Karpas-422 (cell line): Measurements from ENCODE around the gene SH2D1A. TPM values are rescaled to one million over a fixed set of nuclear protein-coding genes. Genes with fewer than 3 reads are reported as not detected.
A peak's percentile ranks its signal among the peaks of the same experiment; 100 is the strongest.
"Not testable (repeated sequence)": the region's sequence is repeated elsewhere in the genome, so short reads cannot be mapped to it uniquely, and the experiment has no call there.

Experiments used
- DNase-seq: peaks from one replicate; pipeline ENCODE4 v3.0.0-alpha.2; 2015
- H2AFZ ChIP-seq: fragments of 200-600 bp; sonication (generic); 2 replicates; pipeline ENCODE4 v1.6.1; 2014; ENCODE audit warnings: antibody characterized with exemption, low read length, mixed read lengths
- H3K27ac ChIP-seq: fragments of 200-600 bp; sonication (generic); 2 replicates; pipeline ENCODE4 v1.5.1; 2014; ENCODE audit warnings: mild to moderate bottlenecking, low read length, moderate library complexity
- H3K27me3 ChIP-seq: fragments of 200-600 bp; sonication (generic); 2 replicates; pipeline ENCODE4 v1.6.1; 2014; ENCODE audit warnings: low read length, mixed read lengths
- H3K36me3 ChIP-seq: fragments of 200-600 bp; sonication (generic); 2 replicates; pipeline ENCODE4 v1.6.1; 2014; ENCODE audit warnings: low read length, mixed read lengths; ENCODE audit not compliant: insufficient read depth
- H3K4me1 ChIP-seq: fragments of 200-600 bp; sonication (generic); 2 replicates; pipeline ENCODE4 v1.6.1; 2014; ENCODE audit warnings: mild to moderate bottlenecking, low read length, mixed read lengths
- H3K4me2 ChIP-seq: fragments of 200-600 bp; sonication (generic); 2 replicates; pipeline ENCODE4 v1.6.1; 2014; ENCODE audit warnings: low read length, low read depth, mild to moderate bottlenecking; ENCODE audit not compliant: poor library complexity, severe bottlenecking
- H3K4me3 ChIP-seq: fragments of 200-600 bp; sonication (generic); 2 replicates; pipeline ENCODE4 v1.5.1; 2014; ENCODE audit warnings: mild to moderate bottlenecking, antibody characterized with exemption, low read length, mixed read lengths
- H3K79me2 ChIP-seq: fragments of 200-600 bp; sonication (generic); 2 replicates; pipeline ENCODE4 v1.6.1; 2014; ENCODE audit warnings: mild to moderate bottlenecking, low read length, mixed read lengths
- H3K9ac ChIP-seq: fragments of 200-600 bp; sonication (generic); 2 replicates; pipeline ENCODE4 v1.6.0; 2014; ENCODE audit warnings: low read length
- H3K9me2 ChIP-seq: fragments of 200-600 bp; sonication (generic), shearing (Covaris generic); replicated peaks from 2 replicates; pipeline ENCODE4 v1.6.0; 2014; ENCODE audit warnings: mild to moderate bottlenecking, low read length, moderate library complexity; ENCODE audit not compliant: insufficient read depth
- H3K9me3 ChIP-seq: fragments of 300-700, 200-600 bp; sonication (generic); 2 replicates; pipeline ENCODE4 v1.6.1; 2014; ENCODE audit warnings: low read length, mixed read lengths
- H4K20me1 ChIP-seq: fragments of 200-600 bp; sonication (generic); 2 replicates; pipeline ENCODE4 v1.6.1; 2014; ENCODE audit warnings: mild to moderate bottlenecking, antibody characterized with exemption, low read length, low read depth; ENCODE audit not compliant: insufficient read depth
- total RNA-seq: library from RNA; depleted of rRNA; stranded (reverse); fragments of >200 nt; shearing (Covaris generic); gene quantifications from 2 replicates; pipeline ENCODE4 v1.2.3, GENCODE V29; 2014; ENCODE audit warnings: low replicate concordance

Gene SH2D1A
- total RNA-seq, 1 experiment from 2014 or later, result 1.5 TPM

DNA sequence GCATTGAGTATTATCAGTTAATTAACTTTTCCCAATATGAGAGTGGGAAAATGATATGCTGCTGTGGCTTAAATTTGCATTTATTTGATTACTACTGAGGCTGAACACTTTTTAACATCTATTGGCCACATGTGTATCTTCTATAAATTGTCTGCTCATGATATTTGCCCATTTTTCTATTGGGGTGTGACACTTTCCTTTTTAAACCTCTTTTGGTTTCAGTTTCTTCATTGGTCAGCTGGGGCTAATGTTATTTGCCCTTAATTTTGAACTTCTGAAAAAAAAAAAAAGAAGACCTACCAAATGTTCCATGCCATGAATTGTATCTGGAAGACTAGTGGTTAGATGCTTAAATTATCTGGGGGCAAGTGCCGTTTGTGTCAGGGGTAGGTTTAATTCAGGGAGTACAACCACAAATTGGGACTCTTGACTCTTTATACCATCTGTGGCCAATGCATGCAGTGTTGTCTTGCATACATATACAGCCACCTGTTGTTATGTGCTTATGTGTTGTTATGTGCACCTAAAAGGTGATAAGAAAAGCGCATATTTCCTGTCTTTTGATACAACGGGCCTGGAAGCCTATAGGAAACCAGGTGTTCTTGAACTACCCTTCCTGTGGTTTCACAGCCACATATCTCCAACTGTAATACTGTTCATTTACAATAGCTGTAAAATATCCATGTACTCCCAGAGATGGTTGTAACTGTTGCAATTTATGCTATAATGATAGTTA, 49.0 kb downstream of the SH2D1A start:
- H3K27me3 ChIP-seq, result no peaks in the 10 kb centered on the region
- no peaks in the 10 kb centered on the region for H3K9me3 ChIP-seq
- H3K9ac ChIP-seq, result no peak overlapping the region
- no peak overlapping the region for H3K27ac ChIP-seq
- no peak for DNase-seq
- H3K4me1 ChIP-seq, result no peaks in the 10 kb centered on the region
- H2AFZ ChIP-seq, result no peak overlapping the region
- H3K36me3 ChIP-seq, result no peaks in the 10 kb centered on the region
- no peaks in the 10 kb centered on the region for H4K20me1 ChIP-seq
- H3K9me2 ChIP-seq, result no peaks in the 10 kb centered on the region
- H3K4me3 ChIP-seq, result no peak overlapping the region
- H3K4me2 ChIP-seq, result no peak overlapping the region
- H3K79me2 ChIP-seq, result no peaks in the 10 kb centered on the region

DNA sequence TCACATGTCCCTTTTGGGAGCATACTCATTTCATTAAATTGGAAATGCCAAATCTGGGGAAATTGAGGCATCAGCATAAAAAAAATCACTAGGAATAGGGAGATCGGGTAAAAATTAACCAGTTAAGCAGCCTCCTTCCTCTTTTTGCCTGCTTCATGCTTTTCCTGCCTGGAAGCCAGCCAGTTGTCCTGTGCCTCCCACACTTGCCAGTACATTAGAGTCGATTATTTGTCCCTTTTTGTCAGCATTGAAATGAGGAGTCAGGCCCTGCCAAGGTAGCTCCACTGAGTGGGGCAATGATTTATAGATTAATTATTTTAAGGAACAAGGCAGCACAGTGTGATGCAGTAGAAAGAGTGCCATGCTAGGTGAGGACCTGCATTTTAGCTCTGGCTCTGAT, 55.3 kb downstream of the SH2D1A start:
- Histone ChIP-seq H3K27ac (no peak overlapping the region), H3K4me1 (no peaks in the 10 kb centered on the region), H3K79me2 (no peaks in the 10 kb centered on the region), H3K9ac (no peak overlapping the region), H3K36me3 (no peaks in the 10 kb centered on the region), H4K20me1 (no peaks in the 10 kb centered on the region), H3K9me2 (no peaks in the 10 kb centered on the region), H3K27me3 (no peaks in the 10 kb centered on the region), H3K9me3 (no peaks in the 10 kb centered on the region), H2AFZ (no peak overlapping the region), H3K4me3 (no peak overlapping the region), H3K4me2 (no peak overlapping the region)
- no peak for DNase-seq

DNA sequence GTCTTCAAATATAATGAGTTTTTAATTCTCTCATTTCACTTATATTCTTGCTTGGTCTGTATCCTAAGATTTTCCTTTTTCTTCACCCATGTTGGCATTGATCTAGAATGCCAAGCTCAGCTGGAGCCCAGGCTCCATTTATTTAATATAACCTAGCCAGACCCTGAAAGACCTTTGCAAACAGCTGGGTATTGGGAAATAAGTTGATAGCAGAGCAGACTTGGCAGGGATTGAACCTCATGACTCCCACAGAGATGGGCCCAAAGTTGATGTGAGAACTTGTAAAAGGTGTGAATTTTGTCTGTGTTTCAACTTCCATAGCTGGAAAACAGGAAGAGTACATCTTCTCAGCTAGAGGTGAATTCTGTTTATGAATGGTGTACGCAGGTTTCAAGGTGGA, 59.5 kb downstream of the SH2D1A start:
- H3K9ac ChIP-seq, result no peak overlapping the region
- no peaks in the 10 kb centered on the region for H3K9me2 ChIP-seq
- H3K36me3 ChIP-seq, result no peaks in the 10 kb centered on the region
- H3K9me3 ChIP-seq, result no peaks in the 10 kb centered on the region
- H3K27me3 ChIP-seq, result no peaks in the 10 kb centered on the region
- no peaks in the 10 kb centered on the region for H3K4me1 ChIP-seq
- no peak overlapping the region for H3K4me2 ChIP-seq
- DNase-seq, result no peak
- H3K27ac ChIP-seq, result no peak overlapping the region
- H3K79me2 ChIP-seq, result no peaks in the 10 kb centered on the region
- H3K4me3 ChIP-seq, result no peak overlapping the region
- no peak overlapping the region for H2AFZ ChIP-seq
- no peaks in the 10 kb centered on the region for H4K20me1 ChIP-seq

DNA sequence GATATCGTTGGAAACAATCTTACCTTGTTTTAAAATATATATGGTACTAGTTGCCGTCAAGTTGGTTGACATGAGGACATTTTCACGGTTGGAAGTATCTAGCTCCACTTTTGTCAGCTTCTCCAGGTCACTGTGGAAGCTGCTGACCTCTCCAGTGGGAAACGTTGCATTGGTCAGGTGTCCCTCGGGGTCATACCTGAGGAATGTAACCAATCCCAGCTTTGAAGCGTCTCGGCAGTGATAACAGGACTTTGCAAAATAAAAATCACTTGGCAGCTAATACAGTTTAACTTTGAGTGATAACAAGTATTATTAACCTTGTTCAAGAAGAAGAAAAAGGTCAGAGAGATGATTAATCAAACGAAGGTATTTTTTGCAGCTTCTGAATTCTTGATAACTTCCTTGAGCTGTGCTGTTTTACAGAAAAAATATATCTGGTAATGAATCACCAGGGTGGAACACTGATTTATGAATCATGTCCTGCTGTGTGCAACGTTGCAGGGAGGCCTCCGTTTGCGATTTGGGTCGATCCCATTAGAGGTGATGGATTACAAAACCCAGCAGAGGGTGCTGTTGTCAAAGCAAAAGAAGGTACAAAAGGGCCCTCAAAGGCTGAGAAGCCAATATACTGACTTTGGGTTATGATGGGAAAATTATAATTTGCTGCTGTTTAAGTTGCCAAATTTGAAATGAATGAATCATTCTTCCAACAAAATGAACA, 60.1 kb downstream of the SH2D1A start:
- Histone ChIP-seq H3K27ac (no peak overlapping the region), H3K36me3 (no peaks in the 10 kb centered on the region), H3K4me1 (no peaks in the 10 kb centered on the region), H3K4me3 (no peak overlapping the region), H3K9ac (no peak overlapping the region), H3K9me3 (no peaks in the 10 kb centered on the region), H3K27me3 (no peaks in the 10 kb centered on the region), H2AFZ (no peak overlapping the region), H4K20me1 (no peaks in the 10 kb centered on the region), H3K9me2 (no peaks in the 10 kb centered on the region), H3K79me2 (no peaks in the 10 kb centered on the region), H3K4me2 (no peak overlapping the region)
- peak; percentile 90 for DNase-seq

DNA sequence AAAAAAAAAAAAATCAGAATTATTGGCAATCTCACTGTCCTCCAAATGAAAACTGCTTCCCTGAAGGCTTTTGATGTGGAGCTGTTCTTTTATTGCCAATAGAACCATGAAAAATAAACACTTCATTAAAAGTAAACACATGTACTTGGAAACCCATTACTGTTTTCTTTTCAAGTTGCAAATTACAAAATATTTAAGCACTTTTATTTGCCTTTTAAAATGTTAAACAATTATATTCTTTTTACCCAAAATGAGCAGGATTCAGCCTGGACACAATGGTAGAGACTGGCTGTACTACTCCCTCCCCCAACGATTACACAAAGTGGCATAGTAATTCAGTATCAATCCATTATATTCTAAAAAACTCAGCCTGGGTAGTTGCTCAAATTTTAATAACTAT, 60.9 kb downstream of the SH2D1A start:
- DNase-seq, result no peak
- H3K79me2 ChIP-seq, result no peaks in the 10 kb centered on the region
- H3K9me3 ChIP-seq, result no peaks in the 10 kb centered on the region
- H3K36me3 ChIP-seq, result no peaks in the 10 kb centered on the region
- no peak overlapping the region for H2AFZ ChIP-seq
- no peak overlapping the region for H3K4me2 ChIP-seq
- no peaks in the 10 kb centered on the region for H3K4me1 ChIP-seq
- H3K27me3 ChIP-seq, result no peaks in the 10 kb centered on the region
- no peaks in the 10 kb centered on the region for H4K20me1 ChIP-seq
- no peak overlapping the region for H3K27ac ChIP-seq
- no peaks in the 10 kb centered on the region for H3K9me2 ChIP-seq
- H3K9ac ChIP-seq, result no peak overlapping the region
- H3K4me3 ChIP-seq, result no peak overlapping the region

DNA sequence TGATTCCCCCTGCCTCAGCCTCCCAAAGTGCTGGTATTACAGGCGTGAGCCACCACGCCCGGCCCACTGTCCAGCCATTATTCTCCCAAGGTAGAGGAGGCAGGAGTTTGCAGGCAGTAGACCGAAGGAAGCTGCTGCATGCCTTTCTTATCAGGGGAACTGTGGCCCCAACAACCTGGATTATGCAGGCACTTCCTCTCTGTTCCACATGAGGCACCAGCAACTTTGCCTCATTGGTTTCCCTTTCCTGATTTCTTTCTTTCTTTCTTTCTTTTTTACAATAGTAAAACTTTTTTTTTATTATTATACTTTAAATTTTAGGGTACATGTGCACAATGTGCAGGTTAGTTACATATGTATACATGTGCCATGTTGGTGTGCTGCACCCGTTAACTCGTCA, 62.0 kb downstream of the SH2D1A start:
- not testable (repeated sequence) for H3K79me2 ChIP-seq, H3K4me1 ChIP-seq, H4K20me1 ChIP-seq, H3K9me2 ChIP-seq, H3K27me3 ChIP-seq, H3K9ac ChIP-seq, DNase-seq, H3K4me2 ChIP-seq, H2AFZ ChIP-seq, H3K36me3 ChIP-seq, H3K4me3 ChIP-seq, H3K27ac ChIP-seq, H3K9me3 ChIP-seq

DNA sequence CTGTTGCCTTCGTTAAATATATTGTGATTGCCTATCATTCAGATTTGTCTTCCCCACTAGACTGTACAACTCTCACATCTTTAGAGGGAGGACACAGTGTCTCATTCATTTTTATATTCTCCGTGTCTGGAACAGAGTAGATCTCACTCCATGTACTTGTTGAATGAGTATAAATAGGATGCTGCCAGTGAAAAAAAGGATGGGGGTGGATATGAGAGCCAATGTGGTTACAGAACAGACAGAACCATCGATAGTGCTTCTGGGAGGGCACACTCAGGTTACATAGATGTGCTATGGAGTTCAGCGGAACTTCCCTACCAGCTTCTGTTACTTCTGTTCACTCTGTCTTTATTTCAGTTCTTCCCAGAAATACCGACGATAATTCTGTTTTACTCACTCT, 66.9 kb downstream of the SH2D1A start:
- Histone ChIP-seq H3K79me2 (no peaks in the 10 kb centered on the region), H3K9me2 (no peaks in the 10 kb centered on the region), H3K9ac (no peak overlapping the region), H2AFZ (no peak overlapping the region), H3K9me3 (no peaks in the 10 kb centered on the region), H4K20me1 (no peaks in the 10 kb centered on the region), H3K27ac (no peak overlapping the region), H3K4me1 (no peaks in the 10 kb centered on the region), H3K4me2 (no peak overlapping the region), H3K4me3 (no peak overlapping the region), H3K27me3 (no peaks in the 10 kb centered on the region), H3K36me3 (no peaks in the 10 kb centered on the region)
- DNase-seq, result no peak

DNA sequence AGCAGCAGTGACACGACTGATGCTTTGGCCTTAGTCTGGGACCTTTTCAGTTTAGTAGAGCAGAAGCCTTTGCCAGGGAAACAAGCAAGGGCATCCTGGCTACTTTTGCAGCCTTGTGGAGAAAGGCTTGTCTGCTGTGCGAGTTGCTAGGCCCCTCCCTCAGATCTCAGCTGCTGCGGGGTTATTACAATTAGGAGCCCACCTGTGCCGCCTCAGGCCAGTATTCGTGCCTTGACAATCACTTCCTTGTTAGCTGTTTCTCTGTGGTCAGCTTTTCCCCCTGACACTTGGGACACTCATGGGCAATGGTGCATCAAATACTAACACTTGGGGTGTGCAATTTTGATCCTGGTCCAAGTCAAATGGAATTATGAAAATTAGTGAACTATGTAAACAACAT, 67.9 kb downstream of the SH2D1A start:
- Histone ChIP-seq H3K4me3 (no peak overlapping the region), H3K9ac (no peak overlapping the region), H3K36me3 (no peaks in the 10 kb centered on the region), H3K79me2 (no peaks in the 10 kb centered on the region), H4K20me1 (no peaks in the 10 kb centered on the region), H3K27ac (no peak overlapping the region), H3K27me3 (no peaks in the 10 kb centered on the region), H3K9me2 (no peaks in the 10 kb centered on the region), H3K9me3 (no peaks in the 10 kb centered on the region), H3K4me1 (no peaks in the 10 kb centered on the region), H3K4me2 (no peak overlapping the region), H2AFZ (no peak overlapping the region)
- no peak for DNase-seq
